Stimulated activated CD4-positive, alpha-beta T cell treated with anti-CD3 and anti-CD28 coated beads, Interleukin-15, amount 100 ng/mL, for 48 hours (primary cell): ENCODE data around the gene NUSAP1.
"Not testable (repeated sequence)": the region's sequence is repeated elsewhere in the genome, so short reads cannot be mapped to it uniquely, and the experiment has no call there.

Experiments used
- DNase-seq, 2 donors: peaks; one replicate each; pipeline ENCODE4 v3.0.0-alpha.2; 2020; ENCODE audit warnings: low read depth in 2 of 2

NUSAP1 gene

GRCh38 chr15:41333026-41333562 is 413 bp downstream of the NUSAP1 start:
- DNase-seq, result no peak

DNA sequence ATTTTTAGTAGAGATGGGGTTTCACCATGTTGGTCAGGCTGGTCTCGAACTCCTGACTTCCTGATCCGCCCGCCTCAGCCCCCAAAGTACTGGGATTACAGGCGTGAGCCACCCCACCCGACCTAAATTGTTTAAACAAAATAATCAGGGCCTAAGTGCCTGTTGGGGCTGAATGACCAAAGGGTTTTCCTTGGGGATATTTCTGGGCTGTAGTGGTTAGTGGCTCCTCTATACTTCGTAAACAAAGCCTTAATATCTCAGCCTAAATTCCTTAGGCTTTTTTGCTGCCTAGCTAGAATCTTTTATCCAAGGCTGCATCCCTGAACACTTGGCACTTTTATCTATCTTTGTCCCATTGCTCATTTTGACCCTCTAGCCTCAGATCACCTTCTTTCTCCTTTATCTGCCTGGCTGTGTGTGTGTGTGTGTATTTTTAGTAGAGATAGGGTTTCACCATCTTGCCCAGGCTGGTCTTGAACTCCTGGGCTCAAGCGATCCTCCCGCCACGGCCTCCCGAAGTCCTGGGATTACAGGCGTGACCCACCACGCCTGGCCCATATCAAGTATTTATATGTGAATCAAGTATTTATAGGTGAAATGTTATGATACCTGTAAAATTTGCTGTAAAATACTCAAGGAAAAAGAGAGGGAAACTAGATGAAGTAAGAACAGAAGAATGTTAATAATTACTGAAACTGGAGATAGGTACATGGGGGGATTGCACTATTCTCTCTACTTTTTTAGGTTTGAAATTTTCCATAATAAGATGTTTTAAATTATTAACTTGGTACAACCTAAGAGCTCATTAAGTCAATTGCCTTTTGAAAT is 1.8 kb downstream of the NUSAP1 start:
- no peak for DNase-seq

- DNase-seq, result no peak
Measured at GRCh38 chr15:41336549-41336948, 3.9 kb downstream of the NUSAP1 start.

DNA sequence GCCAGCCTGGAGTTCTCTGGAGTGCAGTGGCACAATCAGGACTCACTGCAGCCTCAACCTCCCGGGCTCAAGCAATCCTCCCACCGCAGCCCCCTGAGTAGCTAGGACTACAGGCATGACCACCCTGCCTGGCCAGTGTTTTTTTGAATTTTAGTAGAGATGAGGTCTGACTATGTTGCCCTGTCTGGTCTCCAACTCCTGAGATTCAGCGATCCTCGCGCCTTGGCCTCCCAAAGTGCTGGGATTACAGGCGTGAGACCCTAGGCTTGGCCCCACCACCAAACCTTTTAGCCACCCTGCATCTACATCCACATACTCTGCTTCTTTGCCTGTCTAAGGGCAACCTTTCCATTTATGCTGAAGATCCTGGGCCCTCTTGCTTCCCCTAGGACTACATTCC is 4.4 kb downstream of the NUSAP1 start:
- no peak for DNase-seq

DNA sequence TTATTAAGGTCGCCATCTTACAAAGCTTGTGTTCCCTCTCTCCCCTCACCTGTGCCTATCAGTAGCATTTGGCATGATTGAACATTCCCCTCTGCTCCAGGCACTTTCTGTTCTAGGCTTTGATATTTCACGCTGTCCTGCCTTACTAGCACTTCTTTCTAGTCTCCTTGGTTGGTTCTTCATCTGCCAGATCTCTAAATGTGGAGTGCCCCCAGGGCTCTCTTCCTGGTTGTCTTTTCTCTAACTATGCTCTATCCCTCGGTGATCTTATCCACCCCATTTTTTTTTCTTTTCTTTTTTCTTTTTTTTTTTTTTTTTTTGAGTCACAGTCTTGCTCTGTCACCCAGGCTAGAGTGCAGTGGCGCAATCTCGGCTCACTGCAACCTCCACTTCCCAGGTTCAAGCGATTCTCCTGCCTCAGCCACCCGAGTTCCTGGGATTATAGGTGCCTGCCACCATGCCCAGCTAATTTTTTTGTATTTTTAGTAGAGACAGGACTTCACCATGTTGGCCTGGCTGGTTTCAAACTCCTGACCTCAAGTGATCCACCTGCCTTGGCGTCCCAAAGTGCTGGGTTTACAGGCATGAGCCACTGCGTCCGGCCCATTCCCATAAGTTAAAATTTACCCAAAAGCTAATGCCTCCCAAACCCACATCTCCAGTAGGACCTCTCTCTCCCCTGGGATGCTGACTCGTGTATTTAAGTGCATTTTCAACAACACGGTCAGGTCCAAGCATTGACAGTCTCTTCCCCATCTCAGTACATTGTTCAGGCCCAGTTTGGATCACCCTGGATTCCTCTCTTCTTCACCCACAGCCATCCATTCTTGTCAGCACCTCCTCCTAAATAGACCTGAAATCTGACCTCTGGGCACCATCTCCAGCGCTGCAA is 5.2 kb downstream of the NUSAP1 start:
- no peak for DNase-seq

DNA sequence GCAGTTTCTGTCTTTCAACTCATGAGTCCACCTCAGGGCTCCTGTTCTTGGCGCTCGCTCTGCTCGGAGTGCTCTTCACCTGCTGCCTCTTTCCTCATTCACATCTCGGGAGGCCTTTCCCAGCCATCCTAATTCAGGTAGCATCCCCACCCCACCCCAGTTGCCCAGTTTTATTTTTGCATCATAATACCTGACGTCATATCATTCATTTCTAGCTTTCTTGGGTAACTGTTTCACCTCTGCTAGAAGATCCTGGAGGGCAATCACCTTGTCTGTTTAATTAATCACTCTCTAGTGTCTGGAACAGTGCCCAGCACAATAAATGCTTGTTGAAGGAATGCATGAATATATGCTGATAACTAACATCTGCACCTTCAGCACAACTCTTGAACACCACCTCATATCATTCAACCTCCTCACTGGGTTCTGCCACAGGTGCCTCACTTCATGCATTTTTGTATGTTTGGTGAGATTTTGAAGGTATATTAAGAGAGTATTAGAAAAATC is 7.6 kb downstream of the NUSAP1 start:
- no peak for DNase-seq

- no peak for DNase-seq
Measured at GRCh38 chr15:41341519-41341918, 8.8 kb downstream of the NUSAP1 start.

DNA sequence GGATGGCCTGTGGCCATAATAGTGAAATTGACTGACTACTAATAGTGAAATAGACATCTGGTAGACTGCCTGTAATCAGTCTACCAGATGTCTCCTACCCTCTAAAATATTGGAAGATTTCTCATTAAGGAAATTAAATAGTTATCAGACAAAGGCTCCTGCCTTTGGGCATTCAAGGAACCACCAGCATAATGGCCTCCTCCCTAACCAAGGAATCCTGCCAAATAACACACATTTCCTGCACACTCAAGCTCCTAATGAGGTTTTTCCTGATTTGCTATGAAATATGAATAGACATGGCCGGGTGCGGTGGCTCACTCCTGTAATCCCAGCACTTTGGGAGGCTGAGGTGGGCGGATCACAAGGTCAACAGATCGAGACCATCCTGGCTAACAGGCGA is 14.6 kb downstream of the NUSAP1 start:
- DNase-seq, result no peak

GRCh38 chr15:41350057-41350717 is 17.5 kb downstream of the NUSAP1 start:
- DNase-seq, result no peak

DNA sequence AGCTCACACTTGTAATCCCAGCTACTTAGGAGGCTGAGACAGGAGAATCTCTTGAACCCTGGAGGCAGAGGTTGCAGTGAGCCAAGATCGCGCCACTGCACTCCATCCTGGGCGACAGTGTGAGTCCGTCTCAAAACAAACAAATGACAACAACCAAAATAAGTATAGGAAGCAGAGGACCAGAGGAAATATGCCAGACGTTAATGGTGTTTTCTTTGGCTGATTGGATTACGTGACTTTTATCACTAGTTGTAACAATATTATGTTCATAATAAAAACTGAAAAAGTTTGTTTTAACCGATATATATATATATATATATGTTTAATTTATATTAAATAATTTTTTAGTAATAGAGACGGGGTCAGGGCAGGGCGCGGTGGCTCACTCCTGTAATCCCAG is 21.7 kb downstream of the NUSAP1 start:
- no peak for DNase-seq

- no peak for DNase-seq
Measured at GRCh38 chr15:41367418-41367817, 34.7 kb downstream of the NUSAP1 start.

GRCh38 chr15:41377978-41378377 is 45.3 kb downstream of the NUSAP1 start:
- DNase-seq, result no peak

DNA sequence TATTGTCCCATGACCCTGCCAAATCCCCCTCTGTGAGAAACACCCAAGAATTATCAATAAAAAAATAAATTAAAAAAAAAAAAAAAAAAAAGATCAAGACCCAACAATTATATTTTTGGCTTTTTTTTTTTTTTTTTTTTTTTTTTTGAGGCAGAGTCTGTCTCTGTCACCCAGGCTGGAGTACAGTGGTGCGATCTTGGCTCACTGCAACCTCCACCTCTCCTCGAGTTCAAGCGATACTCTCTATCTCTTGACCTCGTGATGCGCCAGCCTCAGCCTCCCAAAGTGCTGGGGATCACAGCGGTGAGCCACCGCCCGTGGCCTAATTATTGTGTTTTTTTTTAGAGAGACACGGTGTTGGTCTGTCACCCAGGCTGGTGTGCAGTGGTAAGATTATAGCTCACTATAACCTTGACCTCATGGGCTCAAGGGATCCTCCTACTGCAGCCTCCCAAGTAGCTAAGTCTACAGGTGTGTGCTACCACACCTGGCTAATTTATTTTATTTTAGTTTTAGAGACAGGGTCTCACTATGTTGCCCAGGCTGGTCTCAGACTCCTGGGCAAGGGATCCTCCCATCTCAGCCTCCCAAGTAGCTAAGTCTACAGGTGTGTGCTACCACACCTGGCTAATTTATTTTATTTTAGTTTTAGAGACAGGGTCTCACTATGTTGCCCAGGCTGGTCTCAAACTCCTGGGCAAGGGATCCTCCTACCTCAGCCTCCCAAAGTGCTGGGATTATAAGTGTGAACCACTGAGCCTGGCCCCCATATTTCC is 51.5 kb downstream of the NUSAP1 start:
- DNase-seq, result not testable (repeated sequence)

DNA sequence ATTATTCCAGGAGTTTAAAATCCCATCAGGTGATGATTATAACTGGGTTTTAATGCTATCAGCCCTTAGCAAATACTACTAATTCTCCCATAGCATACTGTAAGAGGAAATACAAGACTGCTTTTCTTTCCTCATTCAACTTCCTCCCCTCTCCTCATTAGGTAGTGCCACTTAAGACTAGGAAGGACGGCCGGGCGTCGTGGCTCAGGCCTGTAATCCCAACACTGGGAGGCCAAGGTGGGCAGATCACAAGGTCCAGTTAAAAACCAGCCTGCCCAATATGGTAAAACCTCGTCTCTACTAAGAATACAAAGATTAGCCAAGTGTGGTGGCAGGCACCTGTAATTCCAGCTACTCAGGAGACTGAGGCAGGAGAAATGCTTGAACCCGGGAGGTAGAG is 55.0 kb downstream of the NUSAP1 start:
- no peak for DNase-seq

GRCh38 chr15:41392659-41393058 is 60.0 kb downstream of the NUSAP1 start:
- DNase-seq, result no peak

DNA sequence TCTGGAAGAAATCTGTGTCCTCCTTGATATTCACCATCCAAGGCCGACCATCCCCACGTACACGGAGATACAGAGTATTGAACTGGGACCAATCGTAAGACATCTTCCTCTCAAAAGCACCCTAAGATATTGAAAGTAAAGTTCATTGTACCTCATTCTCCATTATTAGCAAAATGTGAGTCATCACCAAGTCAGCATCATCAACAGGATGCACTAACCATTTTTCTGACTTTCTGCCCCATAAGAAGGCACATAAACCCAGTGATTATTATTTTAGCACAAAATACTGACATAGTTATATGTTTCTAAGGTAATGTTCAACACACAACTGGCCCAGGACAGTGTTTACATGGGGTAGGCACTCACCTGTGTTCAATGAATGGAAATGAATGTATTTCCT is 62.2 kb downstream of the NUSAP1 start:
- no peak for DNase-seq

GRCh38 chr15:41396111-41396510 is 63.4 kb downstream of the NUSAP1 start:
- no peak for DNase-seq

DNA sequence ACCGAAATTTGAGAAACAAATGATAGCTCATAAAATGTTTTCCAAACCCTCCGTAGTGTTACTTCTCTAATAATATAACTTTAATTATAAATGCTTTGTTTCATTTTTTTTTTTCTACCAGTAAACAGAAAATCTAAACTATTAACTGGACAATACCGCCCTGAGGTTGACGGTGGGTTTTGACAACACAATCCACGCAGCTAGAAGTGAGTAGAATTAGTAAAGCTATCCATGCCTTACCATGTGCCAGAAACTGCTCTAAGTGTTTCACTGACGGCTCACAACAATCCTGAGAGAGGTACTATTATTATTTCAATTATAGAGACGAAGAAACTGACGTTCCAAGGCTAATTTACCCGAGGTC is 69.2 kb downstream of the NUSAP1 start:
- no peak for DNase-seq

DNA sequence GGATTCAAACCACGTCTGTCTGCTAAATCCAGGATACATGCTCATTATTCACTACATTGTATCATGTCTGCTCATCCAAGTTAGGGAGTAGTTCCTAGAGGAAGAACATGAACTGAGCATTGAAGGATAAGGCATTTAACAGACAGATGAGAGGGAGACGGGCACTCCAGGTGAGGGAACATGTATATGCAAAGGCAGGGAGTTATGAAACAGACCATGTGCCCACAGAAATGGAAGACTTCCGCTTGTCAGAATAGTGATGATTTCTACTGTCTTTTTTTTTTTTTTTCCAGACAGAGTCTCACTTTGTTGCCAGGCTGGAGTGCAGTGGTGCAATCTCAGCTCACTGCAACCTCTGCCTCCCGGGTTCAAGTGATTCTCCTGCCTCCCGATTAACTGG is 74.7 kb downstream of the NUSAP1 start:
- no peak for DNase-seq

DNA sequence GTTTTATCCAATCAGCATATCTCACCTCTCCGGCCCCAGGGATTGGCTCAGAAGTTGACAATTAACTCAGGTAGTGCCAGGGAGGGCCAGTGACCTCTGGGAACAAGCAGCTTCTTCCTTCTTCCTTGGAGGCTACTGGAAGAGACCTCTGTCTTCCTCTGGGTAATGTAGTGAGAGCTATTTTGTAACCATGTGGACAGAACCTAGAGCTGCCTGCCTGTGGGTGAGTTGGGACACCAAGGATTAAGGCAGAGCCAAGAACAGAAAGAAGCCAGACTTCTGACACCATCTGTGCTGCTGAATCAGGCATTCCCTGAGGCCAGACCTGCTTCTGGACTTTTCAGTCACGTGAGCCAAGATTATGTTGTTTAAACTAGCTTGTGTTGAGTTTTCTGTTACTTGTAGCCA is 75.6 kb downstream of the NUSAP1 start:
- DNase-seq, result no peak

GRCh38 chr15:41411031-41411430 is 78.3 kb downstream of the NUSAP1 start:
- DNase-seq, result no peak
